ENCODE measurements around the gene RBM10.

RBM10 gene

GRCh38 chrX:47222751-47223350 is 77.8 kb downstream of the RBM10 start:
- DNase-seq: no peak

DNA sequence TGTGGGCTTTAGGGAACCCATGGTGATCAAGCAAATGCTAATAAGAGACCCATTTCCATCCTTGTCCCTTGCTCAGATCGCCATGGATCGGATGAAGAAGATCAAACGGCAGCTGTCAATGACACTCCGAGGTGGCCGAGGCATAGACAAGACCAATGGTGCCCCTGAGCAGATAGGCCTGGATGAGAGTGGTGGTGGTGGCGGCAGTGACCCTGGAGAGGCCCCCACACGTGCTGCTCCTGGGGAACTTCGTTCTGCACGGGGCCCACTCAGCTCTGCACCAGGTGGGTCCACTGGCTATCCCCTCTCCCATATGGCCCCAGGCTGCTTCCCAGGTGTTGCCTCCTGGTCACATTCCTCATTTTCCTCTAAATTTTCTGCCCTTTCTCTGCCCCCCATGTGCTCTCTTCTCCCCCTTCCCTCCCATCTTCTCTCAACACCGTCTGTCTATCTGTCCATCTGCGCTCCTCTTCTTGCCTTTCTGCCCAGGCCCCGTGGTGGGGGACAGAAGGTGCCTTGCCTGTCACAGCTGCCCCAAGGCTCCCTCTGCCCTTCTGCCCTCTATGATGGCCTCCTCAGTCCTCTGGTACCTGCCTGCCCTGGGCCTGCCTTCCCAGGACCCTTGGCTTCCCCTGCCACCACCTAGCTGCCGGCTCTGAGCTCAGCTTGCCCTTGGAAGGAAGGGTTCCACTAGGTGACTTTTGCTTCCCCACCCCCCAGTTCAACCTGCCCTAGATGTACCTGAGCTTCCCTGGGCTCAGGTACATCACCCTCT is 78.6 kb downstream of the RBM10 start:
- no peak for DNase-seq

- no peak for DNase-seq
Observed at GRCh38 chrX:47224266-47224895, 79.4 kb downstream of the RBM10 start.

DNA sequence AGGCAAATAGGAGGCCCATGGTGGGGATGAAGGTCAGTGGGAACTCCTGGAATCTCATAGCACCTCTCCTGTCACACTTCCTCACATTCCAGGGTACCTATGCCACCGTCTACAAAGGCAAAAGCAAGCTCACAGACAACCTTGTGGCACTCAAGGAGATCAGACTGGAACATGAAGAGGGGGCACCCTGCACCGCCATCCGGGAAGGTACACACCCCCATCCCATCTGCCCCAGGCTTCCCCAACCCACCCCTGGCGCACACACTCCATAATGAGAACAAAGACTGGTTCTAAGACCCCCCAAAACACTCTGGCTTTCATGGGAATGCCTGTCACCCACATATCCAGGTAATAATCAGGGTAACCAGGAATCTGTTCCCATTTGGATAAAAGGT is 79.9 kb downstream of the RBM10 start:
- no peak for DNase-seq

DNA sequence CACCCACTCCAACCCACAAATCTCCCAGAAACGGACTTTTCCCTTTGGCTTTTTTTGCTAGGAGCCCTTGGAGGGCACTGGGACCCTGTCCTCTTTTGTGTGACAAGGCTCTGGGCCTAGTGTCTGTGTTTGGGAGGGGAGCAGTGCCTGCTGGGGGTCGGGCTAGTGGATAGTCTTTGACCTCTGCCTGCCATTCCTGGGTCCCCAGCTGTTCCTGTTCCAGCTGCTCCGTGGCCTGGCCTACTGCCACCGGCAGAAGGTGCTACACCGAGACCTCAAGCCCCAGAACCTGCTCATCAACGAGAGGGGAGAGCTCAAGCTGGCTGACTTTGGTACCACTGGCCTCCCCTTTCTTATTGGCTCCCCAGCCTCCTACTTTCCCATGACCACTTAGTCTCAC is 81.0 kb downstream of the RBM10 start:
- no peak for DNase-seq

- no peak for DNase-seq
Observed at GRCh38 chrX:47226531-47227333, 81.7 kb downstream of the RBM10 start.

DNA sequence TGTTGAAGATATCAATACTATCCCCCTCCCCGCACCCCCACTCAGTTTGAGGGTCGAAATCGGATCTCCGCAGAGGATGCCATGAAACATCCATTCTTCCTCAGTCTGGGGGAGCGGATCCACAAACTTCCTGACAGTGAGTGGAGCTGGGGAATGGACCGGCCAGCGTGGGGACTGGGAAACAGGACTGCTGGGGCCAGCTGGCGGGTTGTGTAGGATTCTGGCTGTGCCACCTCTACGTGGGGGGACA is 82.2 kb downstream of the RBM10 start:
- no peak for DNase-seq

DNA sequence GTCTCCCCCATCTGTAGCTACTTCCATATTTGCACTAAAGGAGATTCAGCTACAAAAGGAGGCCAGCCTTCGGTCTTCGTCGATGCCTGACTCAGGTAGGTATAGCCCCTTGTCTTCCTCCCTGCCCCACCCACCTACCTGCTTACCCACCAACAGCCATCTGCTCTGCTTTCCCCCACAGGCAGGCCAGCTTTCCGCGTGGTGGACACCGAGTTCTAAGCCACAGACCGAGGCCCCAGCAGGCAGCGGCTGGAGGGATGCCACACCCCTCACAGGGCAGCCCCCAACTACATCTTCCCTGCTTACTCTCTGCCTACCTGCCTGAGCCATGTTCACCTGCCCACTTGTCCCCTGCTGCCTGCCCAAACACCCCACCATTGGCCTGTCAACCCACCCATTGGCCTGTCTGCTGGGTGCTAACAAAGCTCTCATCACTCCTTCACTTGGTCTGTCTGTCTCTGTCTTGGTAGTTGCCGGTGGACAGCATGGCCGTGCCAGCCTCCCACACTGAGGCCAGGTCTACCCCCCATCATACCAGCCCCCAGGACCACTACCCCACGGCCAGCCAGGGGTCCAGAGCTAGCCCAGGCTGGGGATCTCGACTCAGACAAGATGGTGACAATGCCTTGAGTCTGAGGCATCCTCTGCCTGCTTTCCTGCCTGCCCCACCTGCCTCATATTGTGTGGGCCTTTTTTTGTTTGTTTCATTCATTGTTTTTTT is 83.7 kb downstream of the RBM10 start:
- no peak for DNase-seq

DNA sequence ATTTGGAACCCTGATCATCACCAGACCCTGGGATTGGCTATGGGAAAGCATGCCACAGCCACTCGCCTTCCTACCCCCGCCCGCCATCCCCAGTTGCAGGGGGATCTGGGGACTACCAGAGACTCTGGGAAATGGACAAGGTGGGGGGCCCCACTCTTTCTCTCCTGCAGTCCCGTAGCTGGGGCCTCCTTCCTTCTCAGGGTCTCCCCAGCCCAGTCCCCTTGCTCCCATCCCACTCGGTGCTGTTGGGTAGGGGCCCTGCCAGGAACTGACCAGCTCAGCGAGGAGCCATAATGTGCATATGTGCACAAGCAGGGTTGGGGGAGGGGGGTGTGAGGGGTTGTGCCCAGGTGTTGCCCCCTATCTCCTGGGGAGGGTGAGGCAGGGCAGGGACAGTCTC is 84.4 kb downstream of the RBM10 start:
- no peak for DNase-seq

GRCh38 chrX:47230136-47230868 is 85.3 kb downstream of the RBM10 start:
- DNase-seq: no peak

- DNase-seq: no peak
Observed at GRCh38 chrX:47231167-47231566, 86.1 kb downstream of the RBM10 start.

GRCh38 chrX:47232197-47232802 is 87.3 kb downstream of the RBM10 start:
- DNase-seq: no peak

GRCh38 chrX:47232803-47233332 is 87.8 kb downstream of the RBM10 start, which contains the start of gene USP11:
USP11 (plus strand) TSS chrX:47233009; CDS start chrX:47233044, 35 bp downstream.
- peak; percentile 57 for DNase-seq

DNA sequence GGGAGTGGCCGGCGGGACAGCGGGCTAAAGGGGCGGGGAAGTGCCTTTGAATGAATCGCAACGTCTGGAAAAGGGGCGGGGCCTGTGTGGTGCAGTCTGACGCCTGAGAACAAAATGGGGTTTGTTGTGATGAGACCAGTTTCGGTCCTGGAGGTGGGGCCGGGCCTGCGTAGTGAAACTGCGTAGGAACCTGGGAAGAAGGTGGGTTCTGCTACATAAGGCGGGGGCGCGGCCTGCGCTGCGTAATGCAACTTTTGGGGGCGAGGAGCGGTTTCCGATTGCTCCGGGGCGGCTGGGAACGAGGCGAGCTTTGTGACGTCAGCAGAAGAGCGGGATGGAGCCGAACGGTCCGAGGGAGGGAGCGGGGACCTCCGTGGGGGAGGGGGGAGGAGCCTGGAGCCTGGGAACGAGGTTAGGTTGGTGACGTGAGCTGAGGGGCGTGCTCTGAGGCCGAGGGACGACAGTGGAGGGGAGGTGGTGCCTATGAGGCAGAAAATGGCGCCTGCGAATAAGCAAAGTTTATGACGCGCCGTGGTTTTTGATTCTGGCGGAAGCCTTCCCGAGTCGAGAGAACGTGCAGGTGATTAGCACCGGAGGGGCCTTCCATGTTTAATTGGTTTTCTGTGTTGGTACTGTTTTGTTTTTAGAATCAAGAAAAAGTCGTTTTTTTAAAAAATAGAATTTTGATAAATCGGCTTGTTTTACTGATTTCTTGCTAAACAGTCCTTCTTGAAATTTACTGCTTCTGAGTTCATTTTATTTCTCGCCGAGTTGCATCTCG is 88.5 kb downstream of the RBM10 start:
- DNase-seq: peak; percentile 93

GRCh38 chrX:47234583-47234982 is 89.6 kb downstream of the RBM10 start:
- DNase-seq: no peak

DNA sequence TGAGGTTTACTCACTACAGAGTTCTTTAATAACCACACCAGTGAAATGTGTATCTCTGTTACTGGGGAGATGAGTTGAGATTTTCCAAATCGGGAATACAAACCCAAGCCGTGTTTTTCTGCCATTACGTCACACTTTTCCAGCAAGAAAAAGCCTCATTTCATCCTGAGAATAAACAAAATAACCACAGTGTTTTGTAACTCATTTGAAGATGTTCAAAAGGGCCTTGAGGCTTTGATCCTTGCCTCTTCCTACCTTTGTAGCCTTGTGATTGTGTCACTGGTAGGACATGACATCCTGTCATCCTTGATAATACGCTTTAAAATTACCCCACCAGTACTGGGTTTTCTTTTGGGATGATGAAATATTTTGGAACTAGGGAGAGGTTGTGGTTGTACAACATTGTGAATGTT is 90.7 kb downstream of the RBM10 start:
- DNase-seq: no peak

All from COR-L47 (cell line).